ENCODE data around the gene RPS27.
"Not testable (repeated sequence)": the region's sequence is repeated elsewhere in the genome, so short reads cannot be mapped to it uniquely, and the experiment has no call there.

Gene RPS27

DNA sequence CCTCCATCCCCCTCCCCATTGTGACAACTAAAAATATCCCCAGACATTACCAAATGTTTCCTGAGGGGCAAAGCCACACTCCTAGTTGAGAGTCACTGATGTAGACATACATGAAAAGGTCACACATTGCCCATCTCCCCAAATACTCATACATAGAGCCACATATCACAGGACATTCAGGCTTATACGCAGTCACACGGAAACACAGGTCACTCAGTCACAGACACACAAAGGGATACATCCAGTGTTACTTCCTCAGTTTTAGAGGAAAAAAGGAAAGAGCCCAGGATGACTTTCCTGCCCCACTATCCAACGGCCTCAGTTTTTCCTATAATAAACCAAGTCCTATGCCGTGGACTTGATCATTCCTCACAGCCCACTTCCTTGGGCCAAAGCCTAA is 29.1 kb upstream of the RPS27 start:
- no peak for DNase-seq (ENCODE audit: low read depth)

DNA sequence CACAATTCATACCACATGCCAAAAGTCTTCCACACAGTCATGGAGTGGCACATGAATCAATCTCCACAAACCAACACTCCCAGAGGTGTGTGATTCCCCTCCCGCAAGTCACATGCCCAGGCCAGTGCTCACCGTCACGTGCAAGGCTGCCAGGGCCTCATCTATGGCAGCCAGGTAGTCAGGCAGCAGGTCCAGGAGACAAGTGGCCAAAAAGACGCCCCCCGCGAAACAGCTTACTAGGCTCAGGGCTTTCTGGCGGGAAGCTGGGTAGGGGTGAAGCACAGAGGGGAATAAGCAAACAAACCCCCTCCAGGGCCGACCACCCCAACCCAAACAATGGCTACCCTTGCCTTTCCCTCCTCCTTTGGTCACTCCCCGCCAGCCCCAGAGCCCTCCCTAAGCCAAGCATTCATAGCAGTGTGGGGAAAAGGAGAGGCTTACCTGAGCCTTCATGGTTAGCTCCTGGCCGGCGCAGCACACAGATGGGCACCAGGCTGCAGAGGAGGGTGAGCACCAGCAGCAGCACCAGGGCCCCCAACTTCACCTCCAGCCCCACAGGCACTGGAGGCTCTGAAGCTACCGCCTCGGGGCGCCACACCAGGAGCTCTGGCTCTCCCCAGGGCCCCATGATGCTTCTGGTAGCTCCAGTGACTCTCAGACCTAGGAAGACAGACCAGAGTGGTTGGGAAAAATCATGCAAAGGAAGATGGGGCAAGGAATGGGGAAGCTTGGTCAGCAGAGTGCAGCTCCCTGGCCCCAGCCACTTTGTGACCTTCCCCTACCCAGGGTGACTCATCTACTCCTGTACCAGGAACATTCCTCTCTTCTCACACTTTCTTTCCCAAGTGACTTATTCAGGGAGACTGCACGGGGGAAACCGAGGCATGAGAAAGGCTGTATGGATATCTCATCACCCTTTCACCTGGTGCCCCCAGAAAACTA is 28.2 kb upstream of the RPS27 start:
- no peak for DNase-seq (ENCODE audit: low read depth)

DNA sequence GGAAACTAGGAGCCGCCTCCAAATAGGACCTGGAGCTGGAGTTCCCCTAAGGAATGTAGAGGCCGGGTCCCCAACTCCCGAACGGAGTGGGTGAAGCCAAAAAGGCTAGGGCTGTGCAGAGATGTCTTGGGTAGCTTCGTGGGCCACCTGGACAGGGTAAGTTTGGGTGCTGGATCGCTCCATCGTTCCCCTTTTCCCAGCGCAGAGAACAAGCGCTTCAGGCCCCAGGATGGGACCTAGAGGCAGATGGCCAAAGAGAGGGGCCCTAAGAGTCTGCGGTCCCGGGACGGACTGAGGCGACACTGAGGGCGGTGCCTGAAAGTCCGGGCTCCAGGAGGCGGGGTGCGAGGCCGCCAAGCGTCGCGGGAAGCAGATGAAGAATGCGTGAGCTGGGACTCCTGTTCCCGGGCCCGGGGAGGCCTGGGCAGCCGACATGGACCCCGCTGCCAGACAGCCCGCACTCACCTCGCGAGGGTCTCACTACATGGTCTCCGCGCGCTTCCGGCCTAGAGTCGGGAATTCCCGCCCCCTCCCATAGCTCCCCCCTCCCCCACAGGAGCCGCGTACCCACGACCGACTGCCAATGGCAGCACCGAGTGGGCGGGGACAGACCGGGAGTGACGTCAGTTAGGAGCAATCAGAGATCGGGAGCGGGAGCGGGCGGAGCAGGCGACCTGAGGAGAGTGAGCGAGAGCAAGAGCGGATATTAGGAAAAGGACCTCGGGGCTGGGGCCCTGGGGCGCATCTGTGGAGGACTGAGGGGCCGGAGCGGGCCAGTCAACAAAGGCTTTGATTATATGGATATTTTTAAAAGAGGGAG is 27.3 kb upstream of the RPS27 start, which contains the start of gene SLC39A1:
Gene SLC39A1, minus strand, starts transcription at position 508 of the 820 bp plus-strand sequence. CDS start 822 bp downstream, outside the sequence.
- peak; percentile 95 for DNase-seq (ENCODE audit: low read depth)

DNA sequence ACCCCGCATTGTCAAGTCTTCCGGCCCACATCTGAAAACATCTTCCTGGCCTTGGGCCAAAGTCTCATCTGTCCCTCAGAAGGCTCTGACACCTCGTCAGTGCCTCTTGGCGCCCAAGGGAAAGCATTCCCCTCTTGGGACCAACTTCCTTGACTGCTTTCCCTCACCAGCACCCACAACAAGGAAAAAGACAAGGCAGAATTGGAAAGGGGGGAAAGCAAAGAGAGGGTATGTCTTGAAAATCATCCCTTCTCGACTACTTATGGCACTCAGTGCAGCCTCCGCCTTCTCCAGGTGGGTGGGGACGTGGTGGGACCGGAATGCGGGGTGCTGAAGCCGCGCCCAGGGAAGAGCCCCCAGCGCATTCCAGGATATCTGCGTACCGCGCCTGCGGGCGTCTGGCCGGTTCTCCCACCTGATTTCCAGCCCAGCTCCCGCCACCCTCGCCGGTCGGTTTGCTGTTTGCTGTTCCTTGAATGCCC is 26.7 kb upstream of the RPS27 start:
- no peak for DNase-seq (ENCODE audit: low read depth)

DNA sequence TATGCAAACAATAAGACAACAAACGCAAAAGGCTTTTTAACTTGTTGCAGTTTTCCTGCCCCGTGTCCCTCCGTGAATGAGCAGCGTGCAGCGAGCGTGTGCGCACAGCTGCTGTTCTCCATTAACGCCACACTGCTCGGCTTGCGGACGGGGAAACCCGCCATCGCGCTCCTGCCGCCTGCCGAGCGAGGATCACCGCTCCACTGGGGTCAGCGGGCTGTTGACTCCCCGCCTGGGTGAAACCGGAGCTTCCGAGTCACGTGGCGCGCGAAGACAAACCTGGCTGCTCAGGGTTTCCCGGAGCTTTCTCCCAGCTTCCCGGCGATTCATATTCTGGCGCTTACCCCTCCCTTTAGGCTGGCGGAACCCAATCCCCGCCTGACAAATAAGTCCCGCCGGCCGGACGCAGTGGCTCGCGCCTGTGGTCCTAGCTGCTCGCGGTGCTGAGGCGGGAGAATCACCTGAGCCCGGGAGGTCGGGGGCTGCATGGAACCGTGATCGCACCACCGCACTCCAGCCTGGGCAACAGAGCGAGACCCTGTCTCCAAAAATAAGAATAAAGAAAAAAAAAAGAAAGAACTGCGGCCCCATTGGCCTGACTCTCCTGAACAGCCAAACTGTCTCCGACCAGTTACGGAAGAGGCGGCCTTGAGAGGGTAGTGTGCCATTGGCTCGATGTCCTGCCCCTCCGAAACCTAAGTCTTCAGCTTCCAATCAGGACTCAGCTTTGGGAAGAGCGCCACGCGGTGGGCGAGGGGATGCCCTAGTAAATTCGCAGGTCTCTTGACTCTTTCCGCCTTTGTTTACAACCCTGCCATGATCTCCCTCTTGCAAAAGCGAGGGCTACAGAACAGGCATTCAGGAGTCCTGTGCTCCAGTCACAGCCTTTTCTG is 23.2 kb upstream of the RPS27 start, which contains the start of gene CREB3L4:
Gene CREB3L4, plus strand, starts transcription at position 796 of the 893 bp plus-strand sequence. CDS start 624 bp downstream, outside the sequence.
- DNase-seq (ENCODE audit: low read depth), result peak; percentile 80

GRCh38 chr1:153968000-153968363 is 22.6 kb upstream of the RPS27 start:
- no peak for DNase-seq (ENCODE audit: low read depth)

DNA sequence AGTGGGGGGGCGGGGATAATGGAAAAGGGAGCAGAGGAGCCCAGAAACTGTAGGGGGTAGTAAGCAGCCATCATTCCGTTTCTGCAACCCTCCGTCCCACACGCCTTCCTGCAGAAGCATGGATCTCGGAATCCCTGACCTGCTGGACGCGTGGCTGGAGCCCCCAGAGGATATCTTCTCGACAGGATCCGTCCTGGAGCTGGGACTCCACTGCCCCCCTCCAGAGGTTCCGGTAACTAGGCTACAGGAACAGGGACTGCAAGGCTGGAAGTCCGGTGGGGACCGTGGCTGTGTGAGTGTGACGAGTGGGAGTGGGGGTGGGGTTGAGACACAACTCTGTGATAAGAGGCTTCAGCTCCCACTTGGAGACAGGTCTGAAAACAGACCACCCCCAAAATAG is 22.2 kb upstream of the RPS27 start:
- no peak for DNase-seq (ENCODE audit: low read depth)

- no peak for DNase-seq (ENCODE audit: low read depth)
Measured at GRCh38 chr1:153968972-153969371, 21.6 kb upstream of the RPS27 start.

DNA sequence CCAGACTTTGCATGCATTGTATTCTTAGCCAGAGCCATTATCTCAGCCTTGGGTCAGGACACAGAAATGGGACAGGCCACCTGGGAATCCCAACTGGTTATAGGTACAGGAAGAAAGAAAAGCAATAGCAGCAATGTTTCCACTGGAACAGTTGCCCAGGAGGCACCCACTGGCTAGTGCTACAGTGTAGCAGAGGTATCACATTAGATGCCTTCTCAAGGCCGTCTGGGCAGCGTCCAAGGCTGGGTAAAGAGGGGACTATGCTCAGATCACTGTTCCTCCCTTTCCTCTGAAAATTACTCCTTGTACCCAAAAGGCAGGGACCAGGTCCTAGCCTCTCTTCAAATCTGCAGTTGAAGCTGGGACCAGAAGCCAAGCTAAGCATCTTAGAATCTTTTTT is 20.2 kb upstream of the RPS27 start:
- no peak for DNase-seq (ENCODE audit: low read depth)

- no peak for DNase-seq (ENCODE audit: low read depth)
Measured at GRCh38 chr1:153973071-153973470, 17.5 kb upstream of the RPS27 start.

GRCh38 chr1:153973525-153973924 is 17.0 kb upstream of the RPS27 start:
- DNase-seq (ENCODE audit: low read depth), result no peak

- no peak for DNase-seq (ENCODE audit: low read depth)
Measured at GRCh38 chr1:153976819-153977249, 13.7 kb upstream of the RPS27 start.

GRCh38 chr1:153977250-153978240 is 13.0 kb upstream of the RPS27 start, which contains the start of gene JTB:
TSS of gene JTB (minus strand) at chr1:153977674. CDS start at chr1:153977252, 422 bp downstream.
- peak; percentile 79 for DNase-seq (ENCODE audit: low read depth)

GRCh38 chr1:153978274-153978909 is 12.2 kb upstream of the RPS27 start:
- no peak for DNase-seq (ENCODE audit: low read depth)

- not testable (repeated sequence) for DNase-seq (ENCODE audit: low read depth)
Measured at GRCh38 chr1:153979091-153979490, 11.5 kb upstream of the RPS27 start.

GRCh38 chr1:153981735-153982134 is 8.8 kb upstream of the RPS27 start:
- DNase-seq (ENCODE audit: low read depth), result not testable (repeated sequence)

DNA sequence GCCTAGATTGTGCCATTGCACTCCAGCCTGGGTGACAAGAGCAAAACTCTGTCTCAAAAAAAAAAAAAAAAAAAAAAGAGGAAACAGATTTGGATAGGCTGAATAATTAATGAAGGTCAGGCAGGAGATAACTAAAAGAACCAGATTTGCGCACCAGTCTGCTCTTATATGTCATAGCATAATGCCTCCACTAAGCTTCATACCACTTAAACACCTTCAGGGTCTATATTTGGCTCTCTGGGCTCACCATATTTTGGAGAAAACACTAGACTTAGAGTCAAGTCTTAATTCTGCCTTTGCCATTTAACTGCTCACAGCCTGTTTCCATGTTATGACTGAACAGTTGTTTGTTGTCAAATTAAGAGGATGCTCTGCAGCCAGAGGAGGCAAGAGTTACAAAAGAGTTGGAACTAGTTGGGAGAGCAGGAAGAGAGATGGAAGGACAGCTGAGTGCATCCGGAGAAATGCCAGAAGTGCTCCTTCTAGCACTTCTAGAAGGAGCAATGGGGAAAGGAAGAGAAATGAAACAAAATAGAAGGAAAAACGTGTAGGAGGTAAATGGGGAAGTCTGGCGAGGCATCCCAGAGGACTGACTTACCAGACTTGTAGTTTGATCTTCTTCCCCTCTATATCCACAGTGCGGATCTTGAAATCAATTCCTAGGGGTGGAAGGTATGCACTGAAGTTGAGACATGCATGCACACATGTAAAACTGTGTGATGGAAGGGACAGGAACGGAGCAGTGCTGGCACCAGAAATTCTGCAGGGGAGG is 6.3 kb upstream of the RPS27 start:
- DNase-seq (ENCODE audit: low read depth), result no peak

- DNase-seq (ENCODE audit: low read depth), result no peak
Measured at GRCh38 chr1:153985341-153985912, 5.1 kb upstream of the RPS27 start.

Data from T-helper 22 cell (primary cell).